Mucosa of descending colon (tissue), 3 donors: ENCODE results near the gene RFC3. TPM values are rescaled to one million over a fixed set of nuclear protein-coding genes. Genes with fewer than 3 reads are reported as not detected.

Source experiments
- ATAC-seq: fragments of 200-7000 bp; cut with Tn5 transposase; one replicate; pipeline ENCODE4 v1.9.1; 2020; ENCODE audit warnings: mild to moderate bottlenecking, moderate library complexity
- DNase-seq, 3 donors: peaks; one replicate each; pipeline ENCODE4 v3.0.0-alpha.2; 2020
- H3K36me3 ChIP-seq: fragments of 200-600 bp; one replicate; pipeline ENCODE4 v1.8.0; 2021; ENCODE audit warnings: low read depth, mild to moderate bottlenecking
- H3K4me1 ChIP-seq: fragments of 200-600 bp; one replicate; pipeline ENCODE4 v1.8.0; 2021; ENCODE audit warnings: low read depth, mild to moderate bottlenecking
- H3K4me3 ChIP-seq: fragments of 200-600 bp; one replicate; pipeline ENCODE4 v1.8.0; 2021; ENCODE audit warnings: mild to moderate bottlenecking
- H3K9me3 ChIP-seq: fragments of 200-600 bp; one replicate; pipeline ENCODE4 v1.8.0; 2021; ENCODE audit warnings: mild to moderate bottlenecking
- intact Hi-C, 2 donors: fragments of 100-400 bp; cut with DNase I in 1 of 2; cut with micrococcal nuclease in 1 of 2; formaldehyde crosslinking; loops; one replicate each; pipeline versions ENCODE4 v1.11.0 to v1.11.1; 2022; cut with DNase I, micrococcal nuclease
- total RNA-seq, 3 donors: library from RNA; stranded (reverse); fragmentation: NEBNext Ultra II Directional in 2 of 3; extraction: Animal tissue kit (Norgen Biotek cat#: 25700) in 2 of 3; gene quantifications; one replicate each; pipeline versions ENCODE4 v1.2.1 to v1.2.4, GENCODE V29; 2021 to 2023
- TF ChIP-seq, protein P1 (sequence below): fragments of 200-600 bp; IDR thresholded peaks from one replicate; pipeline ENCODE4 v1.8.0; 2022; ENCODE audit warnings: antibody characterized with exemption, mild to moderate bottlenecking
- donor health status: DM: no; HTN: no; CAD: no; lungs with moderate emphysema.
- donor health status: DM: no; HTN: no; CAD: no.
- donor health status: DM: no; HTN: yes; CAD: no.

Gene RFC3
- total RNA-seq, 3 donors from 2014 or later = 4.1 to 11.0 (median 5.4) TPM

DNA sequence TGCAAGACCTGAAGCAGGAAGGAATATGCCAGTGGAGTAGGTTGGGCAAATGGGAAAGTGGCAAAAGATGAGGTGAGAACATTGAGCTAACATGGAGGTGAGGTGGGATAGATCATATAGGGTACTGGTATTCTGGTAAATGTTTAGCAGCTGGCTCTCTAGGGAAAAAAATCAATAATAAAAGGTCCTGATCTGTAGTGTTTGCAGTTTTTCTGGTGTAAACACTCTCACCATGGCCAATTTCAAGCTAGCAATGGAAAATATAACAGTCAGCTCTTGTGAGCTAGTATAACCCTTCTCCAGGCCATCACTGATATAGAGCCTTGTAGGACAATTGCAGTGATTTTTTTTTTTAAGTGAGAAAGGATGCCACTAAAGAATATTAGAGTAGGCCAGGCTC, 31.3 kb downstream of the RFC3 start:
- TF ChIP-seq, protein P1, sequence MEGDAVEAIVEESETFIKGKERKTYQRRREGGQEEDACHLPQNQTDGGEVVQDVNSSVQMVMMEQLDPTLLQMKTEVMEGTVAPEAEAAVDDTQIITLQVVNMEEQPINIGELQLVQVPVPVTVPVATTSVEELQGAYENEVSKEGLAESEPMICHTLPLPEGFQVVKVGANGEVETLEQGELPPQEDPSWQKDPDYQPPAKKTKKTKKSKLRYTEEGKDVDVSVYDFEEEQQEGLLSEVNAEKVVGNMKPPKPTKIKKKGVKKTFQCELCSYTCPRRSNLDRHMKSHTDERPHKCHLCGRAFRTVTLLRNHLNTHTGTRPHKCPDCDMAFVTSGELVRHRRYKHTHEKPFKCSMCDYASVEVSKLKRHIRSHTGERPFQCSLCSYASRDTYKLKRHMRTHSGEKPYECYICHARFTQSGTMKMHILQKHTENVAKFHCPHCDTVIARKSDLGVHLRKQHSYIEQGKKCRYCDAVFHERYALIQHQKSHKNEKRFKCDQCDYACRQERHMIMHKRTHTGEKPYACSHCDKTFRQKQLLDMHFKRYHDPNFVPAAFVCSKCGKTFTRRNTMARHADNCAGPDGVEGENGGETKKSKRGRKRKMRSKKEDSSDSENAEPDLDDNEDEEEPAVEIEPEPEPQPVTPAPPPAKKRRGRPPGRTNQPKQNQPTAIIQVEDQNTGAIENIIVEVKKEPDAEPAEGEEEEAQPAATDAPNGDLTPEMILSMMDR = no peak
- H3K4me1 ChIP-seq = no peaks in the 10 kb centered on the region
- intact Hi-C loops = no loop called here
- H3K9me3 ChIP-seq = no peaks in the 10 kb centered on the region
- ATAC-seq (no peak), DNase-seq (no peak)
- H3K36me3 ChIP-seq = no peaks in the 10 kb centered on the region
- H3K4me3 ChIP-seq = no peak overlapping the region

DNA sequence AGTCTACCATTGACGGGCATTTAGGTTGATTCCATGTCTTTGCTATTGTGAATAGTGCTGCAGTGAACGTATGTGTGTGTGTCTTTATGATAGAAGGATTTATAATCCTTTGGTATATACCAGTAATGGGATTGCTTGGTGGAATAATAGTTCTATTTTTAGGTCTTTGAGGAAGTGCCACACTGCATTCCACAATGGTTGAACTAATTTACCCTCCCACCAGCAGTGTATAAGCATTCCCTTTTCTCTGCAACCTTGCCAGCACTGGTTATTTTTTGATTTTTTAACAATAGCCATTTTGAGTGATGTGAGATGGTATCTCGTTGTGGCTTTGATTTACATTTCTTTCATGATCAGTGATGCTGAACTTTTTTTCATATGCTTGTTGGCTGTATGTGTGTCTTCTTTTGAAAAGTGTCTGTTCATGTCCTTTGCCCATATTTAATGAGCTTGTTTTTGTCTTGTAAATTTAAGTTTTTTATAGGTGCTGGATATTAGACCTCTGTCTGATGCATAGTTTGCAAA, 37.5 kb downstream of the RFC3 start:
- Histone ChIP-seq H3K4me3 (no peak overlapping the region), H3K9me3 (no peaks in the 10 kb centered on the region), H3K36me3 (no peaks in the 10 kb centered on the region), H3K4me1 (no peaks in the 10 kb centered on the region)
- intact Hi-C loops = no loop called here
- TF ChIP-seq, protein P1 = no peak
- no peak for ATAC-seq
- DNase-seq = no peak

DNA sequence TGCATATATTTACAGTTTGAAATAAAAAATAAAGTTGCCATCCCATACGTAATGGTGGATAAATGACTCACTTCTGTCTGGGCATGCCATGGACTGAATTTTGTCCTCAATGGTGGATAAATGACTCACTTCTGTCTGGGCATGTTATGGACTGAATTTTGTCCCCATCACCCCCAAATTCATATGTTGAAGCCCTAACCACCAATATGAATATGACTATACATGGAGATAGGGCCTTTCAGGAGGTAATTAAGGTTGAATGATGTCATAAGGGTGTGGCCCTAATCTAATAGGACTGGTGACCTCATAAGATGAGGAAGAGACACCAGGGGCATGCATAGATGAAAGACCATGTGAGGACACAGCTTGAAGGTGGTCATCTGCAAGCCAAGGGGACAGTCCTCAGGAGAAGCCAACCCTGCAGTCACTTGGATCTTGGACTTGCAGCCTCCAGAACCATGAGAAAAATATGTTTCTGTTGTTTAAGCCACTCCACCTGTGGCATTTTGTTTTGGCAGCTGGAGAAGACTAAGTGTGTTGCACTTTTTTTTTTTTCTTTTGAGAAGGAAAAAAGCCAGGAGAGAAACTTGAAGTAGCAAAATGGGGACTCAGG, 41.8 kb downstream of the RFC3 start:
- Histone ChIP-seq H3K4me1 (no peaks in the 10 kb centered on the region), H3K4me3 (no peak overlapping the region), H3K36me3 (no peaks in the 10 kb centered on the region), H3K9me3 (no peaks in the 10 kb centered on the region)
- intact Hi-C loops = no loop called here
- ATAC-seq (no peak), DNase-seq (no peak)
- TF ChIP-seq, protein P1 = no peak

DNA sequence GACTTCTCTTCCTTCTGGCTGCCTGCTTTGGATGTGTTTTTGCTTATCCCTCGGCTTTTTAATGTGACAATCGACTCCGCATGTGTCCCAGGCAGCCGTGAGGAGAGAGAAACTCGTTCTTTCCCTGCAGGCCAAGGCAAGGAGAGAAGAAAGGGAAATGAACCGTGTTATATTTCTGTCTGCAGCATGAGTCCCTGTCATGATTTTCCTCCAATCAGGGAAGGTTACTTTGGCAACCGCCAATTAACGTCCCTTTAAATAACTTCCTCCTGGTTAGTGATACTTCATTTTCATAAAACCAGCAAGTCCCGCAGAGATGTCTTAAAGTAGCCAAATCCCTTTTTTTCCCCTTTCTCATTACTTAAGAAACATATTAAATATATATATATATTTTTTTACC, 42.6 kb downstream of the RFC3 start:
- TF ChIP-seq, protein P1 = no peak
- Histone ChIP-seq H3K4me3 (no peak overlapping the region), H3K4me1 (no peaks in the 10 kb centered on the region), H3K9me3 (no peaks in the 10 kb centered on the region), H3K36me3 (no peaks in the 10 kb centered on the region)
- ATAC-seq = no peak
- intact Hi-C loops = no loop called here
- DNase-seq = no peak

DNA sequence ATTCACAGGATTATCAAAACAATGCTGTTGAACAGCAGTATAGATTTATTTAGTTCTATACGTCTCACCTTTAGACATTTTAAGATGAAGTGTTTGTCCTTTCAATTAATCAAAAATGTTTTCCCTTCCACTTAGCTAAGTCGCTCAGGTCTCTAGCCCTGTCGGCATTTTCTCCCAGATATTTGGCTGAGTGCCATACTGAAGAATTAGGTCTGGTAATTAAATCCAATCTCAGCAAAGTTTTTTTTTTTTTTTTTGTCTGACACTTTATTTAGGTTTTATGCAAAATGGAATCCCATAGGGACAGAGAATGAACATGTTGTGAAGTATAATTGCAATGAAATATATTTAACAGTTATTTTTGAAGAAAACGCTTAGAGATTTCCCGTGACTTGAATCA, 44.1 kb downstream of the RFC3 start:
- intact Hi-C loops = no loop called here
- H3K36me3 ChIP-seq = no peaks in the 10 kb centered on the region
- ATAC-seq (no peak), DNase-seq (no peak)
- no peaks in the 10 kb centered on the region for H3K9me3 ChIP-seq
- TF ChIP-seq, protein P1 = no peak
- no peaks in the 10 kb centered on the region for H3K4me1 ChIP-seq
- H3K4me3 ChIP-seq = no peak overlapping the region
